ENCODE data around the gene STYXL1. TPM values are rescaled to one million over a fixed set of nuclear protein-coding genes. Genes with fewer than 3 reads are reported as not detected.

The STYXL1 gene
- total RNA-seq, 1 experiment from 2014 or later = 42.3 TPM

DNA sequence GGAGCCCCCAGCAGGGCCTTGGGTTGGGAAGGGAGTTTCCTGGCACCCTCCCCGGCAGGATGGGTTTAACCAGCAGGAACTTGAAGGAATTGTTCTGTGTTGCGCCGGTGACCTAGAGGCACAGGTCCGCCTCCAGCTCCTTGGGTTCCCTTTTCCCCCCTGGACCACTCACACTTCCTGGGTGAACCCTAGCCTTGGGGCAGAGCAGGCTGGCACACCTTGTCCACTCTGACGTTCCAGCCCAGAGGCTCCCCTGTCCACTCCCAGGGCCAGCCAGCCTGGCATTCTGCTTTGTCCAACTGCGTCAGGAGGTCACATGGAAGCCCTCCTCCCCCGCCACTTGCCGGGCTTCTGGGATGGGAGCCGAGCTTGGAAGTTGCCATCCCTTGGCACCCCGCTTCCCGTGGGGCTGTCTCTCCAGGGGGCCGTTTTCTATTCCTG, 79.2 kb downstream of the STYXL1 start:
- ChIA-PET POLR2A (no interaction called here), CTCF (no interaction called here)
- DNase-seq = no peak
- Mint-ChIP-seq H3K9me3 (ENCODE audit: unreplicated experiment) (no peaks in the 10 kb centered on the region), H3K36me3 (ENCODE audit: insufficient read depth, unreplicated experiment) (peaks cover 30% of the 10 kb centered on the region), H3K4me1 (ENCODE audit: low read depth, unreplicated experiment) (peaks cover 26% of the 10 kb centered on the region), H3K4me3 (ENCODE audit: unreplicated experiment) (no peak overlapping the region), H3K27me3 (ENCODE audit: insufficient read depth, unreplicated experiment) (no peaks in the 10 kb centered on the region), H3K27ac (ENCODE audit: unreplicated experiment) (no peak overlapping the region)
- Histone ChIP-seq H3K36me3 (ENCODE audit: control insufficient read depth, insufficient read depth, low read length) (no peaks in the 10 kb centered on the region; the same call in none of the 2 replicates), H3K4me1 (peaks cover 10% of the 10 kb centered on the region; the same call in 1 of the 2 replicates), H3K4me3 (ENCODE audit: low read depth, low read length) (no peak overlapping the region), H3K27me3 (replicated peaks; ENCODE audit: control insufficient read depth, insufficient read depth, low read length) (no peaks in the 10 kb centered on the region), H3K9me3 (no peaks in the 10 kb centered on the region)
- no TSS peak for BruUV-seq (replicated peaks)
- intact Hi-C loops (cut with micrococcal nuclease; ENCODE audit: unreplicated experiment) = no loop called here
- no peak for TF ChIP-seq CTCF (IDR thresholded peaks at IDR 0.05; ENCODE audit: insufficient read depth in 1 of 2, low read depth in 1 of 2, low read length in 1 of 2, severe bottlenecking in 1 of 2, unreplicated experiment in 1 of 2)

DNA sequence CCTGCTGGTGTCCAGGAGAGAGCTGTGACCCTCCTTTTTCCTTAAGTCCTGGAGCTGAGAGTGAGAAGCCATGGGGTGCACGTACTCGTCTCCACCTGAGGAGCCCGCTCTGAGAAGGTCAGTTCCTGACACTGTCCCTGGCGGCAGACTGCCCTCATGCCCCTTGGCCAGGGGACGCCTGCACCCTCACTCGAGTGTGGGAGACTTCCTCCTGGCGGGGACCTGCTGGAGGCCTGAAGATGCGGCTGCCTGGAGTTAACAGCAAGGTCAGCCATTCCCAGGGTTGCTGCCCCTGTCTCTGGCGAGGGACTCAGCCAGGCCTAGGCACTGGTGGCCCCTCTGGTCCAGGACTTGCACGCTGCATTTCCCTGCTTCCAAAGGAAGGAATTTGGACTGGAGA, 79.8 kb downstream of the STYXL1 start:
- Histone ChIP-seq H3K27me3 (replicated peaks; ENCODE audit: control insufficient read depth, insufficient read depth, low read length) (no peaks in the 10 kb centered on the region), H3K36me3 (ENCODE audit: control insufficient read depth, insufficient read depth, low read length) (no peaks in the 10 kb centered on the region; the same call in none of the 2 replicates), H3K9me3 (no peaks in the 10 kb centered on the region), H3K4me3 (ENCODE audit: low read depth, low read length) (no peak overlapping the region), H3K4me1 (peaks cover 10% of the 10 kb centered on the region; the same call in 1 of the 2 replicates)
- ChIA-PET POLR2A (no interaction called here), CTCF (no interaction called here)
- DNase-seq = no peak
- peaks cover 30% of the 10 kb centered on the region for H3K36me3 Mint-ChIP-seq (ENCODE audit: insufficient read depth, unreplicated experiment)
- no peak overlapping the region for H3K27ac Mint-ChIP-seq (ENCODE audit: unreplicated experiment)
- H3K27me3 Mint-ChIP-seq (ENCODE audit: insufficient read depth, unreplicated experiment) = no peaks in the 10 kb centered on the region
- H3K4me1 Mint-ChIP-seq (ENCODE audit: low read depth, unreplicated experiment) = peaks cover 30% of the 10 kb centered on the region
- no peak for TF ChIP-seq CTCF (IDR thresholded peaks at IDR 0.05; ENCODE audit: insufficient read depth in 1 of 2, low read depth in 1 of 2, low read length in 1 of 2, severe bottlenecking in 1 of 2, unreplicated experiment in 1 of 2)
- no peaks in the 10 kb centered on the region for H3K9me3 Mint-ChIP-seq (ENCODE audit: unreplicated experiment)
- intact Hi-C loops (cut with micrococcal nuclease; ENCODE audit: unreplicated experiment) = no loop called here
- H3K4me3 Mint-ChIP-seq (ENCODE audit: unreplicated experiment) = no peak overlapping the region
- no TSS peak for BruUV-seq (replicated peaks)

- Mint-ChIP-seq H3K4me1 (ENCODE audit: low read depth, unreplicated experiment) (peaks cover 30% of the 10 kb centered on the region), H3K4me3 (ENCODE audit: unreplicated experiment) (no peak overlapping the region), H3K9me3 (ENCODE audit: unreplicated experiment) (no peaks in the 10 kb centered on the region), H3K27me3 (ENCODE audit: insufficient read depth, unreplicated experiment) (no peaks in the 10 kb centered on the region), H3K27ac (ENCODE audit: unreplicated experiment) (no peak overlapping the region), H3K36me3 (ENCODE audit: insufficient read depth, unreplicated experiment) (peaks cover 30% of the 10 kb centered on the region)
- Histone ChIP-seq H3K4me3 (ENCODE audit: low read depth, low read length) (no peak overlapping the region), H3K27me3 (replicated peaks; ENCODE audit: control insufficient read depth, insufficient read depth, low read length) (no peaks in the 10 kb centered on the region), H3K4me1 (peaks cover 10% of the 10 kb centered on the region; the same call in 1 of the 2 replicates), H3K36me3 (ENCODE audit: control insufficient read depth, insufficient read depth, low read length) (no peaks in the 10 kb centered on the region; the same call in none of the 2 replicates), H3K9me3 (no peaks in the 10 kb centered on the region)
- ChIA-PET CTCF (interaction anchor here (0.7 kb wide), 1 partner anchor 101 kb away, joined by 4 read pairs; no protein-coding TSS in a partner anchor), POLR2A (no interaction called here)
- TF ChIP-seq CTCF (IDR thresholded peaks at IDR 0.05; ENCODE audit: insufficient read depth in 1 of 2, low read depth in 1 of 2, low read length in 1 of 2, severe bottlenecking in 1 of 2, unreplicated experiment in 1 of 2) = no peak
- intact Hi-C loops (cut with micrococcal nuclease; ENCODE audit: unreplicated experiment) = no loop called here
- BruUV-seq (replicated peaks) = no TSS peak
- no peak for DNase-seq
Observed at GRCh38 chr7:75967487-75967997, 80.3 kb downstream of the STYXL1 start.
